Measurements from ENCODE around the gene SLC35F3. TPM values are rescaled to one million over a fixed set of nuclear protein-coding genes. Genes with fewer than 3 reads are reported as not detected.
"Not testable (repeated sequence)": the region's sequence is repeated elsewhere in the genome, so short reads cannot be mapped to it uniquely, and the experiment has no call there.

The SLC35F3 gene
- total RNA-seq, 4 donors from 2014 or later = 0.36 to 1.4 (median 0.54) TPM

DNA sequence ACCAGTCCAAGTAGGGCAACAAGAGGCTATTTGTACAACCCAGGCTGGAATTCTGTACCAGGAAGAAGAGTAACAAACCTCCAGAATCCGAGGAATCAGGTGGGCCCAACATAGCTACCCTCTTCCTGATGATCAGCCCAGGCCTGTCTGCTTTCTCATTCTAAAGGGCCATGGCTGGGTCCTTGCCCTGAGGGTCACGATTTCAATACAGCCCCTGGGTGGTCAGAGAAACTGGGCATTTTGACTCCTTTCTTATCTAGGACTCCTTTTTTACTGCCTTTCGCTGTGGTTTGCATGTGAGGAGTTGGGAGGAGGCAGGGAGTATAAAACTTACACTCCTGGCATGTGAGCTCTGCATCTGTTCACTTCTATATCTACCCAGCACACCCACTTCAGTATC, 303.9 kb downstream of the SLC35F3 start:
- TF ChIP-seq, protein P1, sequence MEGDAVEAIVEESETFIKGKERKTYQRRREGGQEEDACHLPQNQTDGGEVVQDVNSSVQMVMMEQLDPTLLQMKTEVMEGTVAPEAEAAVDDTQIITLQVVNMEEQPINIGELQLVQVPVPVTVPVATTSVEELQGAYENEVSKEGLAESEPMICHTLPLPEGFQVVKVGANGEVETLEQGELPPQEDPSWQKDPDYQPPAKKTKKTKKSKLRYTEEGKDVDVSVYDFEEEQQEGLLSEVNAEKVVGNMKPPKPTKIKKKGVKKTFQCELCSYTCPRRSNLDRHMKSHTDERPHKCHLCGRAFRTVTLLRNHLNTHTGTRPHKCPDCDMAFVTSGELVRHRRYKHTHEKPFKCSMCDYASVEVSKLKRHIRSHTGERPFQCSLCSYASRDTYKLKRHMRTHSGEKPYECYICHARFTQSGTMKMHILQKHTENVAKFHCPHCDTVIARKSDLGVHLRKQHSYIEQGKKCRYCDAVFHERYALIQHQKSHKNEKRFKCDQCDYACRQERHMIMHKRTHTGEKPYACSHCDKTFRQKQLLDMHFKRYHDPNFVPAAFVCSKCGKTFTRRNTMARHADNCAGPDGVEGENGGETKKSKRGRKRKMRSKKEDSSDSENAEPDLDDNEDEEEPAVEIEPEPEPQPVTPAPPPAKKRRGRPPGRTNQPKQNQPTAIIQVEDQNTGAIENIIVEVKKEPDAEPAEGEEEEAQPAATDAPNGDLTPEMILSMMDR (IDR thresholded peaks at IDR 0.05) = no peak
- TF ChIP-seq POLR2AphosphoS5 (IDR thresholded peaks at IDR 0.05) (no peak), POLR2A (IDR thresholded peaks at IDR 0.05) (no peak), EP300 (IDR thresholded peaks at IDR 0.05) (no peak)
- H3K9me3 ChIP-seq = no peaks in the 10 kb centered on the region
- WGBS = 47% methylated on average over 3 of the region's 3 CpGs
- H3K36me3 ChIP-seq = no peaks in the 10 kb centered on the region
- H3K27me3 ChIP-seq = peaks cover under 1% of the 10 kb centered on the region
- no peak overlapping the region for H3K4me3 ChIP-seq
- no peak for DNase-seq (ENCODE audit: low spot score in 2 of 2)
- H3K27ac ChIP-seq = no peak overlapping the region
- H3K4me1 ChIP-seq = no peaks in the 10 kb centered on the region

- Histone ChIP-seq H3K27me3 (peaks cover 5% of the 10 kb centered on the region), H3K36me3 (no peaks in the 10 kb centered on the region), H3K4me3 (no peak overlapping the region), H3K4me1 (peaks cover 4% of the 10 kb centered on the region), H3K27ac (no peak overlapping the region), H3K9me3 (no peaks in the 10 kb centered on the region)
- TF ChIP-seq POLR2A (IDR thresholded peaks at IDR 0.05) (no peak), POLR2AphosphoS5 (IDR thresholded peaks at IDR 0.05) (no peak), EP300 (IDR thresholded peaks at IDR 0.05) (no peak)
- TF ChIP-seq, protein P1 (IDR thresholded peaks at IDR 0.05) = no peak
- WGBS = 77% methylated on average over 1 of the region's 1 CpG
- no peak for DNase-seq (ENCODE audit: low spot score in 2 of 2)
Measured at GRCh38 chr1:234208791-234209190, 304.3 kb downstream of the SLC35F3 start.

GRCh38 chr1:234210429-234210828, 306.0 kb downstream of the SLC35F3 start:
- not testable (repeated sequence) for DNase-seq (ENCODE audit: low spot score in 2 of 2); H3K9me3 ChIP-seq; H3K4me3 ChIP-seq; H3K36me3 ChIP-seq; H3K27ac ChIP-seq
- Histone ChIP-seq H3K27me3 (peaks cover 21% of the 10 kb centered on the region), H3K4me1 (peaks cover 20% of the 10 kb centered on the region)
- WGBS = 88% methylated on average over 1 of the region's 1 CpG

- peaks cover 20% of the 10 kb centered on the region for H3K4me1 ChIP-seq
- not testable (repeated sequence) for H3K27ac ChIP-seq; H3K36me3 ChIP-seq; H3K9me3 ChIP-seq; DNase-seq (ENCODE audit: low spot score in 2 of 2); H3K4me3 ChIP-seq
- peaks cover 33% of the 10 kb centered on the region for H3K27me3 ChIP-seq
- 42% methylated on average over 2 of the region's 2 CpGs for WGBS
Measured at GRCh38 chr1:234211855-234212254, 307.4 kb downstream of the SLC35F3 start.

DNA sequence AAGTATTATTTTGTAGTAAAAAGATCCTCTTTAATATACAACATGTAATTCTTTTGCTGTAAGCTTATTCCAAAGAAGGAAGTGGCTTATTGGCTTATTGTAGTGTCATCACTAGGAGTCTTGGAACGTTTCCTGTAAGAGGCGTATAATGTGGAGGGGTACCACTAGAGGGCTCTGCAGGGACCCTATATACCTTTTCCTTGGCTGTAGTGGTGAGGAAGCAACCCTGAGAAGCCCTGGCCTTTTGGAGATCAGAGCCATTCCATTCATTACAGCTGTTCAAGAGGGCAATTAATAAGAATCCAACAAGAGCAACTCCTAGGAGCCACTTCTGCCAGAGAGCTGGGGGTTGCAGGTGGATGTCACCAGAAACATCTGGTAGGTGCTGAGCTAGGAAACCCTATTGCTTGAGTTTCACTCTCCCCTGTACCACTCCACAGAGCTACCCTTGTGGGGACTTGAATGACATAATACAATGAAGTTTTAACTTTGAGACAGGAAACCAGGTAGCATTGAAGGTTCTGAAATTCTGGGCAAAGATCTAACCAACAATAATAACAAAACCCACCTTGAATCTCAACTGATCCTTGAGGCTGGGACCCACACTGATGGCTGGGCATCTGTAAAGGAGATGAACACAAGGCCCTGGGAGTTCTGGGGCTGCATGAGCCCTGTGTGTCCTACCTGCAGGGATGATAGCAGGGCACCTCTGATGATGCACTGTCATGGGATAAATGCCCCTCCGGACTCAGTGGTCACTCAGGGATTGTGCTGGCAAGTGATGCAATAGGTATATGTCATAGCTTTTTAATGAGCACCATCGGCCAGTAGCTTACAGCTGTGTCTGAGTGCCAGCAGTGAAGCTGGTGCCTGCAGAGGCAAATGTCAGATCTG, 308.5 kb downstream of the SLC35F3 start:
- Histone ChIP-seq H3K27me3 (peaks cover 33% of the 10 kb centered on the region), H3K4me3 (no peak overlapping the region)
- 33% methylated on average over 4 of the region's 4 CpGs for WGBS

GRCh38 chr1:234213658-234214128, 309.2 kb downstream of the SLC35F3 start:
- Histone ChIP-seq H3K9me3 (no peaks in the 10 kb centered on the region), H3K4me3 (peak overlapping the region; percentile 47), H3K27me3 (peaks cover 33% of the 10 kb centered on the region), H3K36me3 (no peaks in the 10 kb centered on the region), H3K27ac (no peak overlapping the region), H3K4me1 (peaks cover 20% of the 10 kb centered on the region)
- TF ChIP-seq POLR2AphosphoS5 (IDR thresholded peaks at IDR 0.05) (no peak), EP300 (IDR thresholded peaks at IDR 0.05) (no peak), POLR2A (IDR thresholded peaks at IDR 0.05) (no peak)
- TF ChIP-seq, protein P1 (IDR thresholded peaks at IDR 0.05) = no peak
- WGBS = 26% methylated on average over 8 of the region's 8 CpGs
- DNase-seq (ENCODE audit: low spot score in 2 of 2) = no peak

More for the DNA sequence above, 308.5 kb downstream of the SLC35F3 start:
- Histone ChIP-seq H3K9me3 (no peaks in the 10 kb centered on the region), H3K4me1 (peaks cover 20% of the 10 kb centered on the region), H3K36me3 (no peaks in the 10 kb centered on the region), H3K27ac (no peak overlapping the region)
- DNase-seq (ENCODE audit: low spot score in 2 of 2) = no peak
- TF ChIP-seq EP300 (IDR thresholded peaks at IDR 0.05) (no peak), POLR2A (IDR thresholded peaks at IDR 0.05) (no peak)
- TF ChIP-seq, protein P1 (IDR thresholded peaks at IDR 0.05) = peak in 1 of 2 donors; percentile 10

Data from suprapubic skin (tissue), 4 donors.